ENCODE data around the gene SBK3.

Gene SBK3

GRCh38 chr19:55566823-55567222 is 21.5 kb upstream of the SBK3 start:
- TF ChIP-seq, protein P1, sequence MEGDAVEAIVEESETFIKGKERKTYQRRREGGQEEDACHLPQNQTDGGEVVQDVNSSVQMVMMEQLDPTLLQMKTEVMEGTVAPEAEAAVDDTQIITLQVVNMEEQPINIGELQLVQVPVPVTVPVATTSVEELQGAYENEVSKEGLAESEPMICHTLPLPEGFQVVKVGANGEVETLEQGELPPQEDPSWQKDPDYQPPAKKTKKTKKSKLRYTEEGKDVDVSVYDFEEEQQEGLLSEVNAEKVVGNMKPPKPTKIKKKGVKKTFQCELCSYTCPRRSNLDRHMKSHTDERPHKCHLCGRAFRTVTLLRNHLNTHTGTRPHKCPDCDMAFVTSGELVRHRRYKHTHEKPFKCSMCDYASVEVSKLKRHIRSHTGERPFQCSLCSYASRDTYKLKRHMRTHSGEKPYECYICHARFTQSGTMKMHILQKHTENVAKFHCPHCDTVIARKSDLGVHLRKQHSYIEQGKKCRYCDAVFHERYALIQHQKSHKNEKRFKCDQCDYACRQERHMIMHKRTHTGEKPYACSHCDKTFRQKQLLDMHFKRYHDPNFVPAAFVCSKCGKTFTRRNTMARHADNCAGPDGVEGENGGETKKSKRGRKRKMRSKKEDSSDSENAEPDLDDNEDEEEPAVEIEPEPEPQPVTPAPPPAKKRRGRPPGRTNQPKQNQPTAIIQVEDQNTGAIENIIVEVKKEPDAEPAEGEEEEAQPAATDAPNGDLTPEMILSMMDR (IDR thresholded peaks at IDR 0.05), result no peak
- Histone ChIP-seq H3K9me3 (no peaks in the 10 kb centered on the region), H3K4me3 (no peak overlapping the region), H3K27me3 (peaks cover 0 to 20% of the 10 kb centered on the region in 2 donors), H3K36me3 (no peaks in the 10 kb centered on the region), H3K27ac (no peak overlapping the region), H3K4me1 (no peaks in the 10 kb centered on the region)
- intact Hi-C loops (cut with DNase I; ENCODE audit: low total_unique reads), result no loop called here
- DNase-seq, result no peak

- intact Hi-C loops (cut with DNase I; ENCODE audit: low total_unique reads), result no loop called here
- TF ChIP-seq, protein P1 (IDR thresholded peaks at IDR 0.05), result no peak
- DNase-seq, result no peak
- H3K27ac ChIP-seq, result no peak overlapping the region
- no peaks in the 10 kb centered on the region for H3K36me3 ChIP-seq
- no peaks in the 10 kb centered on the region for H3K4me1 ChIP-seq
- H3K27me3 ChIP-seq, result peaks cover 0 to 29% of the 10 kb centered on the region in 2 donors
- H3K4me3 ChIP-seq, result no peak overlapping the region
- peaks cover 0 to 4% (median 0%) of the 10 kb centered on the region in 3 donors for H3K9me3 ChIP-seq
Observed at GRCh38 chr19:55563261-55563690, 17.9 kb upstream of the SBK3 start.

DNA sequence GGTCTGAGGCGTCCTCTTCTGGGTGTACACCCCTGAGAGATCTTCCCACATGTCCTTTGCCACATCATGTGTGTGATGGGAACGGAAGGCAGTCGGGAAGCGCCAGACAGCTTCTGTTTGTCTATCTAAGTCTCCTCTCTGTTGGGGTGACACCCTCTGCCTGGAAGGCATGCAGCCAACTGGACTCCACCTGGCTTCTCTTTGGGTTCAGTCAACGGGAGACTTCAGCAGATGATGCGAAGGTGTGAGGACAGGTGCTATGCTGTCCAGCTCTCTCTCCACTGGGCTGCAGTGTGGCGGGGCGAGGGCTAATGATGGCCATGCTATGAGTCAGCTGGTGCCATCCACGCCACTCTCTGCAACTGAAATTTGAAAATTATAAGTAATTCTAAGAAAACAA is 14.3 kb upstream of the SBK3 start:
- Histone ChIP-seq H3K4me1 (no peaks in the 10 kb centered on the region), H3K27ac (no peak overlapping the region), H3K4me3 (no peak overlapping the region), H3K9me3 (peaks cover 0 to 4% (median 0%) of the 10 kb centered on the region in 3 donors), H3K27me3 (peaks cover 0 to 25% of the 10 kb centered on the region in 2 donors), H3K36me3 (no peaks in the 10 kb centered on the region)
- TF ChIP-seq, protein P1 (IDR thresholded peaks at IDR 0.05), result no peak
- DNase-seq, result no peak
- intact Hi-C loops (cut with DNase I; ENCODE audit: low total_unique reads), result no loop called here

DNA sequence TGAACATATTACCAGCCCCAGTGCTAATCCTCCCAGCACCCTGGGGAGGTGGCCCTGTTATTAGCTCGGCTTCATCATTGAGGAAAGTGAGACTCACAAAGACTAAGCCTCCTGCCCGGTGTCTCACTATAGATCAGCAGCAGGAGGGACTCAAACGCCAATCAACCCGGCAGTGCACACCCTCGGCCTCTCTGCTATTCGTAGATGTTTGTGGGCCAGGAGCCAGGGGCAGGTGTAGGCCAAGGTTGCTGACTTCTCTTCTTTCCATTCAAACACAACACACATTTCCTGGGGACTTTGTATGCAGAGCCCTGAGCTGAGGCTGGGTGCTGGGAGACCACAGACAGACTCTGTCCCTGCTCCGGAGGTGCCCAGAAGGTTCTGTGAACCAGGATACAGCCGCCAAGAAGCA is 9.4 kb upstream of the SBK3 start:
- intact Hi-C loops (cut with DNase I; ENCODE audit: low total_unique reads), result no loop called here
- Histone ChIP-seq H3K4me3 (no peak overlapping the region), H3K27me3 (peaks cover 0 to 49% of the 10 kb centered on the region in 2 donors), H3K9me3 (no peaks in the 10 kb centered on the region), H3K36me3 (no peaks in the 10 kb centered on the region), H3K27ac (no peak overlapping the region), H3K4me1 (peaks cover 0 to 7% (median 4%) of the 10 kb centered on the region in 4 donors)
- TF ChIP-seq, protein P1 (IDR thresholded peaks at IDR 0.05), result no peak
- no peak for DNase-seq

DNA sequence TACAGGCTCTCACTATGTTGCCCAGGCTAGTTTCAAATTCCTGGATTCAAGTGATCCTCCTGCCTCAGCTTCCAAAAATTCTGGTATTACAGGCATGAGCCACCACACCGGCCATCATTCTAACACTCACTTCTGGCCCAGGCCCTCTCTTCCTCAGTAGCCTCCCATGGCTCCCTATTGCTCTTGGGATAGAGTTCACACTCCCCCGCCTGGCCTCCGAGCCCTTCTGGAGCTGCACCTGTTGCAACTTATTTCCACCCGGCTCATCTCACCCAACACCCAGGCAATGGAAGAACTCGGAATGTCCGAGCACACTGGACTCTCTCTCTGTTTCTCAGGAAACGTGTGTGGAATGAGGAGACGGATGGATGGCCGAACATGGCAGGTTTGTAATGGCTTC is 9.0 kb upstream of the SBK3 start:
- Histone ChIP-seq H3K4me3 (no peak overlapping the region), H3K27me3 (peaks cover 0 to 47% of the 10 kb centered on the region in 2 donors), H3K36me3 (no peaks in the 10 kb centered on the region), H3K9me3 (no peaks in the 10 kb centered on the region), H3K27ac (no peak overlapping the region), H3K4me1 (peaks cover 0 to 11% (median 8%) of the 10 kb centered on the region in 4 donors)
- no peak for DNase-seq
- TF ChIP-seq, protein P1 (IDR thresholded peaks at IDR 0.05), result no peak
- intact Hi-C loops (cut with DNase I; ENCODE audit: low total_unique reads), result no loop called here

Data from tibial artery (tissue), 4 donors.